Stimulated activated CD4-positive, alpha-beta T cell treated with anti-CD3 and anti-CD28 coated beads, TNF-alpha, amount 100 ng/mL, for 48 hours (primary cell): Measurements from ENCODE around the gene RNMT.

Experiments used
- DNase-seq, 3 donors: peaks; one replicate each; pipeline ENCODE4 v3.0.0-alpha.2; 2020; ENCODE audit warnings: low read depth in 3 of 3

Gene RNMT

DNA sequence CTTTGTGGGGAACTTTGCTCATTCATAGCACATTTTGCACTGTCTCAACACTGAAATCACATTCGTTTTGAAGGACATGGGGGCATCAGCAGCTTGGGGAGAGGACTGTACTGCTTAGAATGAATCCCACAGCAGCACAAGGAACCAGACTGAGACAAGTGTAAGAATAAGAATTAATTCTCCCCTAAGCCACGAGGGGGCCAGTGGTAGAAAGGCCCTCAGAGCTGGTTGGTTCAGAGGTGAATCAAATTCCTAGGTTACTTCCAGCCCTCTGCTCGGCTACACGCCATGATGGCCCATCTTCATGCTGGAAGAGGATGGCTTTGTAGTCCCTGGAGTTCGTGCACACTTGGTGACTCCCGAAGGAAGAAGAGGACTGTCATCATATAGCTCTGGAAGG, 85.5 kb downstream of the RNMT start:
- DNase-seq: no peak

DNA sequence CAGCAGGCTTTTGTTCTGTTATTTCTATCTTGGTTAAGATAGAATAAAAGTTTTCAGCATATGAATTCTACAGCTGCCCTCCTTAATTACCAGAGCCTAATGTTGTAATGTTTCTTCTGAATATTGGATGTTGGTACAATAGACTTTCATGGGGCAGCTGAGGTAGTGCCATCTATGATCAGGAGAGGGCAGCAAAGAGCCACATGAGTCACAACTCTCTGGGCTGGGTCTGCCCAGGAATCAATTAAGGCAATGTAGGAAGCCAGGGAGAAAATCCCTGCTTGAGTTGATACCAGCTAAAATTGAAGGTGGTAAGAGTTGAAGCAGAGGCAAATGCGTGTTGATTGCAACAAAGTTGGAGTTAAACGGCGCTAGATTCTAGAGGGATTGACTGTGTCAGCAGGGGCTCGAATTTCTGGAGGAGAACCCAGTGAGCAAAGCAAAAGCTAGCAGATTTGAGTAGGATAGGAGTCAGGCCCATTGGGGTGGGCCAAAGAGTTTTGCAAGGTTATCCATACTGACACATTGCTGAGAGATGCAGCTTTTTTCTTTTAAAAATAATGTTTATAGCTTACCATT, 86.9 kb downstream of the RNMT start:
- peak; percentile 22 to 37 (median 23) for DNase-seq
